Rectal smooth muscle tissue (tissue), 1 donor: Measurements from ENCODE around the gene ST3GAL4.
A peak's percentile ranks its signal among the peaks of the same experiment; 100 is the strongest.

Experiments used
- H3K27ac ChIP-seq: one replicate; pipeline ENCODE4 v1.7.0; 2013; ENCODE audit warnings: low read depth, low read length, inconsistent platforms
- H3K27me3 ChIP-seq: one replicate; pipeline ENCODE4 v1.7.0; 2013; ENCODE audit warnings: low read length; ENCODE audit not compliant: control insufficient read depth, insufficient read depth
- H3K36me3 ChIP-seq: one replicate; pipeline ENCODE4 v1.7.0; 2013; ENCODE audit warnings: low read length; ENCODE audit not compliant: control insufficient read depth, insufficient read depth
- H3K4me1 ChIP-seq: one replicate; pipeline ENCODE4 v1.7.0; 2013; ENCODE audit warnings: low read length; ENCODE audit not compliant: control insufficient read depth, insufficient read depth
- H3K4me3 ChIP-seq: one replicate; pipeline ENCODE4 v1.7.0; 2013; ENCODE audit warnings: low read length
- H3K9ac ChIP-seq: one replicate; pipeline ENCODE4 v1.7.0; 2013; ENCODE audit warnings: low read length

Gene ST3GAL4

GRCh38 chr11:126434950-126435335 lies 79.5 kb downstream of the ST3GAL4 start:
- H3K27me3 ChIP-seq: no peaks in the 10 kb centered on the region
- no peak overlapping the region for H3K4me3 ChIP-seq
- H3K4me1 ChIP-seq: no peaks in the 10 kb centered on the region
- no peak overlapping the region for H3K9ac ChIP-seq
- no peak overlapping the region for H3K27ac ChIP-seq
- H3K36me3 ChIP-seq: no peaks in the 10 kb centered on the region

- Histone ChIP-seq H3K9ac (no peak overlapping the region), H3K36me3 (no peaks in the 10 kb centered on the region), H3K4me1 (no peaks in the 10 kb centered on the region), H3K4me3 (no peak overlapping the region), H3K27ac (no peak overlapping the region), H3K27me3 (no peaks in the 10 kb centered on the region)
Observed at GRCh38 chr11:126436209-126436755, 80.8 kb downstream of the ST3GAL4 start.

- Histone ChIP-seq H3K4me1 (no peaks in the 10 kb centered on the region), H3K36me3 (no peaks in the 10 kb centered on the region), H3K9ac (no peak overlapping the region), H3K27ac (no peak overlapping the region), H3K27me3 (no peaks in the 10 kb centered on the region), H3K4me3 (no peak overlapping the region)
Observed at GRCh38 chr11:126437731-126438130, 82.2 kb downstream of the ST3GAL4 start.

- no peaks in the 10 kb centered on the region for H3K36me3 ChIP-seq
- no peak overlapping the region for H3K27ac ChIP-seq
- H3K4me3 ChIP-seq: no peak overlapping the region
- H3K9ac ChIP-seq: no peak overlapping the region
- H3K27me3 ChIP-seq: no peaks in the 10 kb centered on the region
- no peaks in the 10 kb centered on the region for H3K4me1 ChIP-seq
Observed at GRCh38 chr11:126438272-126438671, 82.8 kb downstream of the ST3GAL4 start.

GRCh38 chr11:126438691-126439090 lies 83.2 kb downstream of the ST3GAL4 start:
- Histone ChIP-seq H3K36me3 (no peaks in the 10 kb centered on the region), H3K9ac (no peak overlapping the region), H3K4me3 (no peak overlapping the region), H3K27ac (no peak overlapping the region), H3K27me3 (no peaks in the 10 kb centered on the region), H3K4me1 (no peaks in the 10 kb centered on the region)

- H3K27ac ChIP-seq: no peak overlapping the region
- H3K4me3 ChIP-seq: no peak overlapping the region
- H3K9ac ChIP-seq: no peak overlapping the region
- H3K4me1 ChIP-seq: no peaks in the 10 kb centered on the region
- H3K27me3 ChIP-seq: no peaks in the 10 kb centered on the region
- H3K36me3 ChIP-seq: no peaks in the 10 kb centered on the region
Observed at GRCh38 chr11:126440276-126440675, 84.8 kb downstream of the ST3GAL4 start.

- Histone ChIP-seq H3K27me3 (no peaks in the 10 kb centered on the region), H3K4me1 (no peaks in the 10 kb centered on the region), H3K9ac (no peak overlapping the region), H3K27ac (no peak overlapping the region), H3K36me3 (no peaks in the 10 kb centered on the region), H3K4me3 (peak overlapping the region; percentile 39)
Observed at GRCh38 chr11:126440792-126441514, 85.5 kb downstream of the ST3GAL4 start.

- no peaks in the 10 kb centered on the region for H3K36me3 ChIP-seq
- no peaks in the 10 kb centered on the region for H3K4me1 ChIP-seq
- H3K9ac ChIP-seq: no peak overlapping the region
- H3K27ac ChIP-seq: no peak overlapping the region
- no peaks in the 10 kb centered on the region for H3K27me3 ChIP-seq
- H3K4me3 ChIP-seq: no peak overlapping the region
Observed at GRCh38 chr11:126443120-126443519, 87.6 kb downstream of the ST3GAL4 start.

GRCh38 chr11:126444072-126444471 lies 88.6 kb downstream of the ST3GAL4 start:
- Histone ChIP-seq H3K4me3 (no peak overlapping the region), H3K9ac (no peak overlapping the region), H3K4me1 (no peaks in the 10 kb centered on the region), H3K27me3 (no peaks in the 10 kb centered on the region), H3K27ac (no peak overlapping the region), H3K36me3 (no peaks in the 10 kb centered on the region)

- no peaks in the 10 kb centered on the region for H3K4me1 ChIP-seq
- H3K9ac ChIP-seq: no peak overlapping the region
- H3K36me3 ChIP-seq: no peaks in the 10 kb centered on the region
- H3K4me3 ChIP-seq: no peak overlapping the region
- no peak overlapping the region for H3K27ac ChIP-seq
- H3K27me3 ChIP-seq: no peaks in the 10 kb centered on the region
Observed at GRCh38 chr11:126446581-126446980, 91.1 kb downstream of the ST3GAL4 start.

- no peaks in the 10 kb centered on the region for H3K4me1 ChIP-seq
- H3K36me3 ChIP-seq: no peaks in the 10 kb centered on the region
- peaks cover 2% of the 10 kb centered on the region for H3K27me3 ChIP-seq
- H3K9ac ChIP-seq: no peak overlapping the region
- no peak overlapping the region for H3K4me3 ChIP-seq
- H3K27ac ChIP-seq: no peak overlapping the region
Observed at GRCh38 chr11:126450198-126450597, 94.7 kb downstream of the ST3GAL4 start.

GRCh38 chr11:126450806-126451205 lies 95.3 kb downstream of the ST3GAL4 start:
- Histone ChIP-seq H3K27me3 (peaks cover 2% of the 10 kb centered on the region), H3K9ac (no peak overlapping the region), H3K4me1 (no peaks in the 10 kb centered on the region), H3K36me3 (no peaks in the 10 kb centered on the region), H3K4me3 (no peak overlapping the region), H3K27ac (no peak overlapping the region)

- H3K27me3 ChIP-seq: peaks cover 2% of the 10 kb centered on the region
- no peak overlapping the region for H3K9ac ChIP-seq
- H3K36me3 ChIP-seq: no peaks in the 10 kb centered on the region
- H3K4me1 ChIP-seq: no peaks in the 10 kb centered on the region
- no peak overlapping the region for H3K4me3 ChIP-seq
- H3K27ac ChIP-seq: no peak overlapping the region
Observed at GRCh38 chr11:126451211-126451802, 95.8 kb downstream of the ST3GAL4 start.
